Measurements from ENCODE around the gene PACS2.

DNA sequence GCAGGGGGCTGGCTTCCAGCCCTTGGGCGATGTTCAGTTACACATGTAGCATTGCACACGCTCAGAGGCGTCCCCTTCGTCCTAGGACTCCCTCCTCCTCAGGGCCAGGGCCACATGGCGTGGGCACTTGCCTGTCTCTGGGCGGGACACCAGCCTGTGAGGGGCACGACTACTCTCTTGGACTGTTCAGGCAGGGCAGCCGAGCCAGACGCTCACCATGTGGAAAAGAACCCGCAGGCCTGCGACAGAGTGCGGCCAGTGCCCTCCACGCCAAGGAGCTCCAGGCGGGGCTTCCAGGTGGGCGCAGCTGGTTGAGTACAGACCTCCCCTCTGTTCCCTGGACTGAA lies 126.0 kb downstream of the PACS2 start:
- TF ChIP-seq, protein P1, sequence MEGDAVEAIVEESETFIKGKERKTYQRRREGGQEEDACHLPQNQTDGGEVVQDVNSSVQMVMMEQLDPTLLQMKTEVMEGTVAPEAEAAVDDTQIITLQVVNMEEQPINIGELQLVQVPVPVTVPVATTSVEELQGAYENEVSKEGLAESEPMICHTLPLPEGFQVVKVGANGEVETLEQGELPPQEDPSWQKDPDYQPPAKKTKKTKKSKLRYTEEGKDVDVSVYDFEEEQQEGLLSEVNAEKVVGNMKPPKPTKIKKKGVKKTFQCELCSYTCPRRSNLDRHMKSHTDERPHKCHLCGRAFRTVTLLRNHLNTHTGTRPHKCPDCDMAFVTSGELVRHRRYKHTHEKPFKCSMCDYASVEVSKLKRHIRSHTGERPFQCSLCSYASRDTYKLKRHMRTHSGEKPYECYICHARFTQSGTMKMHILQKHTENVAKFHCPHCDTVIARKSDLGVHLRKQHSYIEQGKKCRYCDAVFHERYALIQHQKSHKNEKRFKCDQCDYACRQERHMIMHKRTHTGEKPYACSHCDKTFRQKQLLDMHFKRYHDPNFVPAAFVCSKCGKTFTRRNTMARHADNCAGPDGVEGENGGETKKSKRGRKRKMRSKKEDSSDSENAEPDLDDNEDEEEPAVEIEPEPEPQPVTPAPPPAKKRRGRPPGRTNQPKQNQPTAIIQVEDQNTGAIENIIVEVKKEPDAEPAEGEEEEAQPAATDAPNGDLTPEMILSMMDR (IDR thresholded peaks at IDR 0.05) = no peak
- no peak for TF ChIP-seq POLR2AphosphoS5 (IDR thresholded peaks at IDR 0.05; ENCODE audit: low read depth, low read length)
